HepG2 (cell line): ENCODE results near the gene HIRA. TPM values are rescaled to one million over a fixed set of nuclear protein-coding genes. Genes with fewer than 3 reads are reported as not detected.

Experiments used
- ATAC-seq: fragments of 200-7000 bp; cut with Tn5 transposase; 3 replicates; pipeline ENCODE4 v1.9.1; 2020; ENCODE audit warnings: mild to moderate bottlenecking, moderate library complexity
- BruUV-seq: library from RNA; stranded (reverse); fragments of 400-500 nt; replicated peaks from 2 replicates; lab custom pipeline; 2021; lab: Mats Ljungman, UMichigan
- CTCF ChIA-PET: fragments of 300-600 bp; formaldehyde crosslinking; extraction: SDS; loops from one replicate; lab custom pipeline; 2021; ENCODE audit warnings: low total read pairs, inconsistent platforms, low intra/inter-chr PET ratio; lab: Yijun Ruan, JAX
- POLR2A ChIA-PET: fragments of 350-600 bp; sonication (Branson Sonifier 250); formaldehyde crosslinking; loops from one replicate; lab custom pipeline; 2020; ENCODE audit warnings: antibody characterized with exemption, inconsistent platforms; lab: Yijun Ruan, JAX
- DNase-seq: peaks from one replicate; pipeline ENCODE4 v3.0.0-alpha.2; 2015; ENCODE audit warnings: low spot score
- FAIRE-seq: peaks from 3 replicates; lab custom pipeline; 2011; peaks lifted over from hg19 to GRCh38; lab: Jason Lieb, UNC
- H2AFZ ChIP-seq: one replicate; pipeline ENCODE4 v1.6.1; 2011; ENCODE audit warnings: low read length, inconsistent platforms
- H3K27ac ChIP-seq: fragments of 300-600 bp; 3 replicates; pipeline ENCODE4 v1.8.0; 2011; ENCODE audit warnings: mixed run types, mild to moderate bottlenecking, mixed read lengths, low read length, inconsistent platforms; ENCODE audit not compliant: insufficient read depth; ENCODE audit errors: extremely low read length
- H3K27me3 ChIP-seq, 2 experiments: fragments of 200-600 bp in 1 of 2; 2 replicates in 1 of 2; 3 replicates in 1 of 2; pipeline versions ENCODE4 v1.6.0 to v1.8.0; 2011; ENCODE audit warnings: low read length in 2 of 2, mild to moderate bottlenecking in 2 of 2, moderate library complexity in 2 of 2, inconsistent platforms in 1 of 2; ENCODE audit not compliant: insufficient read depth in 2 of 2, control insufficient read depth in 1 of 2
- H3K36me3 ChIP-seq, 2 experiments: fragments of 200-600 bp in 1 of 2; replicated peaks in 1 of 2; 2 replicates in 1 of 2; 3 replicates in 1 of 2; pipeline versions ENCODE4 v1.5.1 to v1.8.0; 2011; ENCODE audit warnings: low read length in 2 of 2, inconsistent platforms in 1 of 2; ENCODE audit not compliant: insufficient read depth in 2 of 2, control insufficient read depth in 1 of 2
- H3K4me1 ChIP-seq: 2 replicates; pipeline ENCODE4 v1.5.1; 2012; ENCODE audit warnings: low read length, inconsistent platforms; ENCODE audit not compliant: insufficient read depth
- H3K4me2 ChIP-seq: 2 replicates; pipeline ENCODE4 v1.6.0; 2011; ENCODE audit warnings: low read depth, low read length, inconsistent platforms
- H3K4me3 ChIP-seq, 3 experiments: fragments of 200-600 bp in 1 of 3; sonication (generic), shearing (Covaris generic) in 1 of 3; replicated peaks in 1 of 3; 2 replicates each; pipeline ENCODE4 v1.5.1; 2011 to 2016; ENCODE audit warnings: low read length in 3 of 3, inconsistent platforms in 2 of 3, low read depth in 2 of 3, mild to moderate bottlenecking in 2 of 3, control low read depth in 1 of 3, mixed read lengths in 1 of 3; ENCODE audit not compliant: insufficient read depth in 1 of 3
- H3K79me2 ChIP-seq: one replicate; pipeline ENCODE4 v1.6.1; 2011; ENCODE audit warnings: low read length, inconsistent platforms; ENCODE audit not compliant: insufficient read depth
- H3K9ac ChIP-seq: 2 replicates; pipeline ENCODE4 v1.6.0; 2011; ENCODE audit warnings: mild to moderate bottlenecking, low read depth, low read length, inconsistent platforms; ENCODE audit not compliant: insufficient read depth
- H3K9me3 ChIP-seq: 2 replicates; pipeline ENCODE4 v1.5.1; 2012; ENCODE audit warnings: mild to moderate bottlenecking, low read length
- H4K20me1 ChIP-seq: 2 replicates; pipeline ENCODE4 v1.6.0; 2011; ENCODE audit warnings: inconsistent platforms, mild to moderate bottlenecking, low read length, moderate library complexity; ENCODE audit not compliant: insufficient read depth
- FOXJ3 ChIP-seq: sonication (generic); formaldehyde crosslinking; IDR thresholded peaks from 2 replicates; pipeline ENCODE4 v1.4.0; 2020; ENCODE audit warnings: missing genetic modification reagents, mild to moderate bottlenecking, borderline replicate concordance
- MXI1 ChIP-seq: IDR thresholded peaks from 3 replicates; pipeline ENCODE4 v1.6.1; 2012; ENCODE audit warnings: low read depth, low read length, inconsistent platforms, borderline replicate concordance
- RBM22 ChIP-seq: fragments of 200-400 bp; formaldehyde crosslinking; optimal IDR thresholded peaks from 2 replicates; pipeline ENCODE3; 2017; ENCODE audit warnings: mild to moderate bottlenecking, low read length, moderate library complexity
- SALL2 ChIP-seq: sonication (generic); formaldehyde crosslinking; IDR thresholded peaks from 2 replicates; pipeline ENCODE4 v1.8.1; 2023; ENCODE audit warnings: mild to moderate bottlenecking, missing genetic modification reagents, inconsistent platforms
- THAP9 ChIP-seq: sonication (generic); formaldehyde crosslinking; IDR thresholded peaks from 2 replicates; pipeline ENCODE4; 2020; ENCODE audit warnings: missing genetic modification reagents, mild to moderate bottlenecking, borderline replicate concordance
- WGBS: methylation state at CpG from one replicate; pipeline ENCODE4 v1.1.6; 2017; ENCODE audit warnings: low lambda C conversion rate; 5-methylcytosine and 5-hydroxymethylcytosine counted together
- in situ Hi-C: cut with HindIII; loops from 2 replicates; pipeline ENCODE4 v1.10.0; 2017; ENCODE audit warnings: low pct_unique_long_range_greater_than_20kb; ENCODE audit not compliant: extremely low pct_ligation_motif_present
- intact Hi-C: fragments of 100-400 bp; cut with micrococcal nuclease; formaldehyde crosslinking; loops from one replicate; pipeline ENCODE4 v1.10.0; 2022; ENCODE audit not compliant: unreplicated experiment
- polyA plus RNA-seq, 8 experiments: library from polyadenylated mRNA; depleted of rRNA in 3 of 8; stranded (reverse) in 7 of 8; unstranded in 1 of 8; fragments of >200 nt; fragmentation: Illumina TruSeq in 4 of 8; extraction: Trizol in 4 of 8; gene quantifications; 2 replicates each; pipeline versions ENCODE4 v1.2.1 to v1.2.3, GENCODE V29; 2011 to 2016; ENCODE audit warnings: low read depth in 4 of 8, missing spikeins in 1 of 8, mixed read lengths in 1 of 8; ENCODE audit not compliant: insufficient read depth in 1 of 8
- total RNA-seq, 5 experiments: library from RNA; depleted of rRNA; stranded (reverse); fragments of >200 nt; fragmentation: Illumina TruSeq; extraction: Trizol; gene quantifications; 2 replicates each; pipeline ENCODE4 v1.2.3, GENCODE V29; 2016; ENCODE audit warnings: low read depth in 1 of 5

Gene HIRA
- total and polyA plus RNA-seq, 2 of the 13 experiments (the other 11 are each of a cell fraction or from before 2014, with no cell fraction given), result 21.5 to 29.2 TPM

GRCh38 chr22:19406846-19407245 is 24.7 kb downstream of the HIRA start (continued):
- TF ChIP-seq MXI1 (no peak), SALL2 (CRISPR knock-in tag) (no peak)

- DNase-seq, result no peak
- CTCF ChIA-PET, result no interaction called here
Measured at GRCh38 chr22:19406281-19406811, 25.2 kb downstream of the HIRA start.

More at GRCh38 chr22:19406281-19406811, 25.2 kb downstream of the HIRA start:
- H4K20me1 ChIP-seq, result 0 out of 2 replicates have a peak, but pooled peaks cover under 1% of the 10 kb centered on the region
- H3K27ac ChIP-seq, result no peak overlapping the region
- FAIRE-seq (no peak), ATAC-seq (no peak)
- in situ Hi-C loops (no loop called here), intact Hi-C loops (no loop called here)
- no TSS peak for BruUV-seq
- H2AFZ ChIP-seq, result no peak overlapping the region
- H3K9me3 ChIP-seq, result no peaks in the 10 kb centered on the region
- peaks cover 11% of the 10 kb centered on the region for H3K4me1 ChIP-seq
- H3K4me3 ChIP-seq, result no peak overlapping the region
- POLR2A ChIA-PET, result no interaction called here
- no peak overlapping the region for H3K4me2 ChIP-seq
- H3K36me3 ChIP-seq, result peaks cover 30 to 82% of the 10 kb centered on the region in 2 experiments; a peak in 4 of 5 replicates
- peaks cover 11% of the 10 kb centered on the region for H3K79me2 ChIP-seq
- TF ChIP-seq THAP9 (CRISPR knock-in tag), result no peak
- TF ChIP-seq RBM22, result peak; percentile 27
- TF ChIP-seq FOXJ3 (CRISPR knock-in tag), result no peak
- no peak overlapping the region for H3K9ac ChIP-seq
- 98% methylated on average over 3 of the region's 3 CpGs for WGBS
- no peaks in the 10 kb centered on the region for H3K27me3 ChIP-seq
